Fibroblast of skin of abdomen (primary cell): ENCODE measurements around the gene TDRD7.
A peak's percentile ranks its signal among the peaks of the same experiment; 100 is the strongest.

Source experiments
- DNase-seq: peaks from one replicate; pipeline ENCODE4 v3.0.0-alpha.2; 2013

Gene TDRD7

GRCh38 chr9:97387936-97388684 is 23.8 kb upstream of the TDRD7 start:
- DNase-seq = no peak

- DNase-seq = no peak
Measured at GRCh38 chr9:97388721-97389238, 23.1 kb upstream of the TDRD7 start.

- no peak for DNase-seq
Measured at GRCh38 chr9:97389249-97389648, 22.6 kb upstream of the TDRD7 start.

DNA sequence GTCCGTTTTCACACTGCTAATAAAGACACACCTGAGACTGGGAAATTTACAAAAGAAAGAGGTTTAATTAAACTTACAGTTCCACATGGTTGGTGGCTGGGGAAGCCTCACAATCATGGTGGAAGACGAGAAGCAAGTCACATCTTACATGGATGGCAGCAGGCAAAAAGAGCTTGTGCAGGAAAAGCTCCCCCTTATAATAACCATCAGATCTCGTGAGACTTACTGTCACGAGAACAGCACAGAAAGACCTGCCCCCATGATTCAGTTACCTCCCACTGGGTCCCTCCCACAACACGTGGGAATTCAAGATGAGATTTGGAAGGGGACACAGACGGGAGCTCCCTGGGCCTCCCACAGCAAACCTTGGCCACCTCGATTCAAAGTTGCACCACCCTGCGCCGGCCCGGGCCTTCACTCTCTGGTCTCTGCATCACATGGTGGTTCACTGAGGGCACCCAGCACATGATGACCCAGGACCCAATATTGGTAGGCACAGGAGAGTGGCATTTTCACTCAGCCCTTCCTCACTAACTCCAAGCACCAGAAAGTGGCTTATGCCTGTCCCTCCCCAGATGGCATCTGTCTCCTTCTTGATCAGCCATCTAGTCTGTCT is 21.0 kb upstream of the TDRD7 start:
- no peak for DNase-seq

DNA sequence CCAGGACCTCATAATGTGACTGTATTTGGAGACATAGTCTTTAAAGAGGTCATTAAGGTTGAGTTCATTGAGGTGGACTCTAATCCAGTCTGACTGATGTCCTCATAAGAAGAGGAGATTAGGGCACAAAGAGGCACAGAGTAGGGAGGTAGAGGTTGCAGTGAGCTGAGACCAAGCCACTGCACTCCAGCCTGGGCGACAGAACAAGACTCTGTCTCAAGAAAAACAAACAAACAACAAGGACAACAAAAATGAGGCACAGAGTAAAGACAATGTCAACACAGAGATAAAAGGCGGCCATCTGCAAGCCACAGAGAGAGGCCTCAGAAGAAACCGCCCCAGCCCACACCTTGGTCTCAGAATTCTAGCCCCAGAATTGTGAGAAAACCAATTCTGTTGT is 17.0 kb upstream of the TDRD7 start:
- DNase-seq = no peak

DNA sequence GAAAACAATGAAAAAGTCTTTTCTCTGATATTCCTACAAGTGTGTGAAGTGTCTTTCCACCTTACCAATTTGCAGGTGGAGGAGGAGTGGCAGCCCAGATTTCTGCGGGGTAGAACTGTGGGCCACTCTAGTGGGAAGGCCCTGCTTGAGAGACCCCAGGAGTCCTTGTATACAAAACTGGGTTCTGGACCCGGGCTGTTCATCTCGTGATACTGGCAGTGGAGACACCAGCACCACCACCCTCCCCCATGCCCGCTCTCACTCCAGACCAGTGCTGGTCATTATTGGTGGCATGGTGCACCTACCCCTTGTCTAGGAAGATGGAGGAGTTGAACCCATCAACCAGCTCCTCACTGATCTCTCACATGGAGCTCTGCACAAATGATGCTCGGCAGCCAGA is 16.2 kb upstream of the TDRD7 start:
- DNase-seq = no peak

GRCh38 chr9:97396256-97396655 is 15.6 kb upstream of the TDRD7 start:
- no peak for DNase-seq

DNA sequence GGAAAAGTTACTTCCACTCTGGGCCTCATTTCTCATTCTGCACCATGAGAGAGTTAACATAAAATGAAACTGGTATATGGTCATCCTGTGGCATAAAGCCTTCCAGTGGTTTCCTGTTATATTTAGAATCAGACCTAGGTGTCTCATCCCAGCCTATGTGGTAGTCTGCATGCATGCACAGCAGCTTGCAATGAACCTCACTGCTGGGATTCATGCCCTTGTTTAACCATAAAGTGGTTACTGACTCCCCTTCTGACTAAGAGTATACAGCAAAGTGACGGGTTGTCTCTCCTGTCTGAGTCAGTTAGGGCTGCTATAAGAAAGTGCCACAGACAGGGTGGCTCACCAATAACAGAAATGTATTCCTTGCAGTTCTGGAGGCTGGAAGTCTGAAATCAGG is 14.7 kb upstream of the TDRD7 start:
- DNase-seq = no peak

- DNase-seq = peak; percentile 53
Measured at GRCh38 chr9:97398999-97399758, 12.7 kb upstream of the TDRD7 start.

DNA sequence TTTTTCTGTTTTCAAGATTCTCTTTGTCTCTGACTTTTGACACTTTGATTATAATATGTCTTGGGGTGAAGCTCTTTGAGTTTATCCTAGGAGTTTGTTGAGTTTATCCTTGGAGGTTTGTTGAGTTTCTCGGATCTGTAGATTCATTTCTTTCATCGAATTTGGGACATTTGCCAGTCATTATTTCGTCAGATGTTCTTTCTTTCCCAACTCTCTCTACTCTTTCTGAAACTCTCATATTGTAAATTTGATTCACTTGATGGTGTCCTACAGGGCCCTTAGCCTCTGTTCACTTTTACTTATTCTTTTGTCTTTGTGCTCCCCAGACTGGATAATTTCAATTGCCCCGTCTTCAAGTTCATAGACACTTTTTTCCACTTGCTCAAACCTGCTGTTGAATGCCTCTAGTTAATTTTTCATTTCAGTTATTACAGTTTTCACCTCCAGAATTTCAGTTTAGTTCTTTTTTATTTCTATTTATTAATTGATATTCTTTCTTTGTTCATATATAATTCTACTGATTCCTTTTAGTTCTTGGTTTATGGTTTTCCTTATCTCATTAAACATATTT is 8.1 kb upstream of the TDRD7 start:
- DNase-seq = no peak

- no peak for DNase-seq
Measured at GRCh38 chr9:97405551-97405950, 6.3 kb upstream of the TDRD7 start.

DNA sequence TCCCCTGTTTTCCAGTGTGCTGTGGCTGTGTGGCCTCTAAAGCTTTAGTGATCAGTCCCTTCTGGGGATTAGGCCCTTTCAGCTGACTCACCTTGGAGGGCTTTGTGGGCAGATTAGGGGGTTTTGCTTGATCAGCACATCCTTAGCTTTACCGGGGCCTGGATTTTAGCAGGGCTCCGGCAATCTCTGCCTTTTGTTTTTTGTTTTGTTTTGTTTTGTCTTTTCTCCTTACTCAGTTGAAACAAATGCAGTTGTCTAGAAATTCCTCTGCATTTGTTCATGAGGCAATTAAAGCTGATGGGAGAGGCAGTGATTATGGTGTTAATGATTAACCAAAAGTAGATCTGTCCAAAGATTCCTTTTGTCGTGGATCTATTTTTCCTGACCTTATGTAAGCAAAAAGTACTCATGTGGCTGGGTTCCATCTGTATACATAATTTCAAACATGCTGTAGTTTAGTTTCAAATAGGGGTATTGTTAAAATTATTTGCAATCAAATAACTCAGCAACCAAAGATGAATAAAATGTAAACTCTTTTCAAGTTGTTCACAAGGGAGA is 5.2 kb upstream of the TDRD7 start:
- DNase-seq = no peak

DNA sequence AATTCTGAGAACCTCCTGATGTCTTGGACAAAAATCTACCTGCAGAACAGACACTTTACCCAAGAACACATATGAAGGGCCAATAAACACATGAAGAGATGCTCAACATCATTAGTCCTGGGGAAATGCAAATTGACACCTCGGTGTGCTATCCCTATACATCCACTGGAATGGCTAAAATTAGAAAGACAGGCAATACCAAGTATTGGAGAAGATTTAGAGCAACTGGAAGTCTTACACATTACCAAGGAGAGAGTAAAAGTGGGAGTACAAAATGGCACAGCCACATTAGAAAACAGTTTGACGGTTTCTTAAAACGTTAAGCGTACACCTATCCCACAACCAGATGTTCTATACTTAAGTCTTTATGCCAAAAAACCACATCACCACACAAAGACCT is 3.3 kb upstream of the TDRD7 start:
- no peak for DNase-seq

DNA sequence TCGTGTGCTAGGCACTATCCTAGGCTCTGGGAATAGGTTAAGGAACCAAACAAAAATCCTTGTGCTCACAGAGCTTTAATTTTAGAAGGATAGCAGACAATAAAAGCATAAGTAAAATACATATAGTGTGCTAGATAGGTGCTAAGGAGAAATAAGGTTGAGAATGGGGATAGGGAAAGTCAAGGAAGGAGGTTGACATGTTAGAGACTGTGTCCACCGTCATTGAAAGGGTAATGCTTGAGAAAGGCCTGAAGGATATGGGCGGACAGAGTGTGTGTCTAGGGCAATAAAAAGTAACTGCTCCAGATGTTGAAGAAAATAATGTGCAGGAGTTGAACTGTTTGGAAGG is 482 bp upstream of the TDRD7 start:
- no peak for DNase-seq

- DNase-seq = no peak
Measured at GRCh38 chr9:97412626-97413385, 910 bp downstream of the TDRD7 start.

GRCh38 chr9:97413462-97413861 is 1.6 kb downstream of the TDRD7 start:
- no peak for DNase-seq

GRCh38 chr9:97415146-97415545 is 3.2 kb downstream of the TDRD7 start:
- DNase-seq = no peak

- no peak for DNase-seq
Measured at GRCh38 chr9:97418880-97419279, 7.0 kb downstream of the TDRD7 start.

GRCh38 chr9:97419309-97419867 is 7.5 kb downstream of the TDRD7 start:
- DNase-seq = peak; percentile 48

DNA sequence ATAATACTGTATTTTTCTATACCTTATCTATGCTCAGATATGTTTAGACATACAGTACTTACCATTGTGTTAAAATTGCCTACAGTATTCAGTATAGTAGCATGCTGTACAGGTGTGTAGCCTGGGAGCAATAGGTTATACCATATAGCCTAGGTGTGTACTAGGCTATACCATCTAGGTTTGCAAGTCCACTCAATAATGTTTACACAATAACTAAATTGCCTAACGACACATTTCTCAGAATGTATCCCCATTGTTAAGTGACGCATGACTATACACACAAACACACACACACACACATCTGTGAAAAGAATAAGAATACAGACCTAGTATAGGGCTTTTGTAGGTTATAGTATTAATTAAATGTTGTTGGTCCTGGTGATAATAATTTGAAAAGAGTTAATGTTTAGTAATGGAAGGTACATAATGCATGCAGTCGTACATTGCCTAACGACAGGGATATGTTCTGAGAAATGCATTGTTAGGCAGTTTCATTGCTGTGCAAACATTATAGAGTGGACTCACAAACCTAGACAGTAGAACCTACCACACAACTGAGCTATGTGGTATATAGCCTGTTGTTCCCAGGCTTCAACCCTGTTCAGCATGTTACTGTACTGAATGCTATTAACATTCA is 13.6 kb downstream of the TDRD7 start:
- no peak for DNase-seq

DNA sequence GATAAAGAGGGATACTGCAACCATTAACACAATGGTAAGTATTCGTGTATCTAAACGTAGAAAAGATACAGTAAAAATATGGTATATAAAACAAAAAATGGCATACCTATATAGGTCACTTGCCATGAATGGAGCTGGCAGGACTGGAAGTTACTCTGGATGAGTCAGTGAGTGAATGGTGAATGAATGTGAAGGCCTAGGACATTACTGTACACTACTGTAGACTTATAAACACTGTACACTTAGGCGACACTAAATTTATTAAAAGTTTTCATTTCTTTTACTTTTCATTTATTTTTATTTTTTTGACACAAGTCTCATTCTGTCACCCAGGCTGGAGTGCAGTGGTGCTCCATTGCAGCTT is 14.1 kb downstream of the TDRD7 start:
- no peak for DNase-seq
